ENCODE data around the gene NAPG.

DNA sequence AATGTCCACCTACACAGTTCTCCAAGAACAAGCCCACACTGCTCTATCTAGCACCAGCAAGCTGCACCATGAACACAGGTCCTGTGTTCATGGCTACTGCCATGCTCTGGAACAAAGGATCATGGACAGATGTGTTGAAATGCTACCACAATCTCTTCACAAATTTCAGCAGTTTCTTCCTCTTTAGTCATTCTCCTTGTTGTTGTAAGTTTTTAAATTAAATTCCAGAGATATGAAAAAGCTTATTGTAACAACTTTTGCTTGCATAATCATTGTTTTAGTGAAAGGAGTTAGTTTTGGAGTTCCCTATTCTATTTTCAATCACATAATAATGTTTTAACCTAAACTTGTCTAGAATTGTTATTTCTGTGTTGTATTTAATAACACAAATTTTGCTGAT is 17.2 kb upstream of the NAPG start:
- TF ChIP-seq POLR2A (IDR thresholded peaks at IDR 0.05), result no peak
- TF ChIP-seq, protein P1, sequence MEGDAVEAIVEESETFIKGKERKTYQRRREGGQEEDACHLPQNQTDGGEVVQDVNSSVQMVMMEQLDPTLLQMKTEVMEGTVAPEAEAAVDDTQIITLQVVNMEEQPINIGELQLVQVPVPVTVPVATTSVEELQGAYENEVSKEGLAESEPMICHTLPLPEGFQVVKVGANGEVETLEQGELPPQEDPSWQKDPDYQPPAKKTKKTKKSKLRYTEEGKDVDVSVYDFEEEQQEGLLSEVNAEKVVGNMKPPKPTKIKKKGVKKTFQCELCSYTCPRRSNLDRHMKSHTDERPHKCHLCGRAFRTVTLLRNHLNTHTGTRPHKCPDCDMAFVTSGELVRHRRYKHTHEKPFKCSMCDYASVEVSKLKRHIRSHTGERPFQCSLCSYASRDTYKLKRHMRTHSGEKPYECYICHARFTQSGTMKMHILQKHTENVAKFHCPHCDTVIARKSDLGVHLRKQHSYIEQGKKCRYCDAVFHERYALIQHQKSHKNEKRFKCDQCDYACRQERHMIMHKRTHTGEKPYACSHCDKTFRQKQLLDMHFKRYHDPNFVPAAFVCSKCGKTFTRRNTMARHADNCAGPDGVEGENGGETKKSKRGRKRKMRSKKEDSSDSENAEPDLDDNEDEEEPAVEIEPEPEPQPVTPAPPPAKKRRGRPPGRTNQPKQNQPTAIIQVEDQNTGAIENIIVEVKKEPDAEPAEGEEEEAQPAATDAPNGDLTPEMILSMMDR (IDR thresholded peaks at IDR 0.05), result no peak
